ENCODE data around the gene ZNF839. TPM values are rescaled to one million over a fixed set of nuclear protein-coding genes. Genes with fewer than 3 reads are reported as not detected.

ZNF839 gene
- total RNA-seq, 3 donors from 2014 or later, result 8.5 to 16.8 (median 15.4) TPM

- intact Hi-C loops (cut with DNase I; ENCODE audit: low total_unique reads), result no loop called here
- Histone ChIP-seq H3K36me3 (no peaks in the 10 kb centered on the region), H3K4me1 (no peaks in the 10 kb centered on the region), H3K27me3 (no peaks in the 10 kb centered on the region), H3K4me3 (no peak overlapping the region), H3K27ac (no peak overlapping the region), H3K9me3 (no peaks in the 10 kb centered on the region)
- no peak for DNase-seq (ENCODE audit: low spot score in 2 of 2)
- TF ChIP-seq, protein P1, sequence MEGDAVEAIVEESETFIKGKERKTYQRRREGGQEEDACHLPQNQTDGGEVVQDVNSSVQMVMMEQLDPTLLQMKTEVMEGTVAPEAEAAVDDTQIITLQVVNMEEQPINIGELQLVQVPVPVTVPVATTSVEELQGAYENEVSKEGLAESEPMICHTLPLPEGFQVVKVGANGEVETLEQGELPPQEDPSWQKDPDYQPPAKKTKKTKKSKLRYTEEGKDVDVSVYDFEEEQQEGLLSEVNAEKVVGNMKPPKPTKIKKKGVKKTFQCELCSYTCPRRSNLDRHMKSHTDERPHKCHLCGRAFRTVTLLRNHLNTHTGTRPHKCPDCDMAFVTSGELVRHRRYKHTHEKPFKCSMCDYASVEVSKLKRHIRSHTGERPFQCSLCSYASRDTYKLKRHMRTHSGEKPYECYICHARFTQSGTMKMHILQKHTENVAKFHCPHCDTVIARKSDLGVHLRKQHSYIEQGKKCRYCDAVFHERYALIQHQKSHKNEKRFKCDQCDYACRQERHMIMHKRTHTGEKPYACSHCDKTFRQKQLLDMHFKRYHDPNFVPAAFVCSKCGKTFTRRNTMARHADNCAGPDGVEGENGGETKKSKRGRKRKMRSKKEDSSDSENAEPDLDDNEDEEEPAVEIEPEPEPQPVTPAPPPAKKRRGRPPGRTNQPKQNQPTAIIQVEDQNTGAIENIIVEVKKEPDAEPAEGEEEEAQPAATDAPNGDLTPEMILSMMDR (IDR thresholded peaks at IDR 0.05), result no peak
- no peak for TF ChIP-seq POLR2A (IDR thresholded peaks at IDR 0.05)
- no peak for TF ChIP-seq POLR2AphosphoS5 (IDR thresholded peaks at IDR 0.05)
Observed at GRCh38 chr14:102370305-102370809, 50.8 kb downstream of the ZNF839 start.

GRCh38 chr14:102371361-102371760 lies 51.8 kb downstream of the ZNF839 start:
- no peak overlapping the region for H3K4me3 ChIP-seq
- no peak for DNase-seq (ENCODE audit: low spot score in 2 of 2)
- no peaks in the 10 kb centered on the region for H3K4me1 ChIP-seq
- no peak overlapping the region for H3K27ac ChIP-seq
- H3K36me3 ChIP-seq, result no peaks in the 10 kb centered on the region
- intact Hi-C loops (cut with DNase I; ENCODE audit: low total_unique reads), result no loop called here
- no peaks in the 10 kb centered on the region for H3K27me3 ChIP-seq
- H3K9me3 ChIP-seq, result no peaks in the 10 kb centered on the region
- no peak for TF ChIP-seq POLR2AphosphoS5 (IDR thresholded peaks at IDR 0.05)
- TF ChIP-seq, protein P1 (IDR thresholded peaks at IDR 0.05), result no peak
- TF ChIP-seq POLR2A (IDR thresholded peaks at IDR 0.05), result no peak

- H3K27me3 ChIP-seq, result no peaks in the 10 kb centered on the region
- no peaks in the 10 kb centered on the region for H3K36me3 ChIP-seq
- no peak for DNase-seq (ENCODE audit: low spot score in 2 of 2)
- TF ChIP-seq POLR2A (IDR thresholded peaks at IDR 0.05) (no peak), POLR2AphosphoS5 (IDR thresholded peaks at IDR 0.05) (no peak)
- TF ChIP-seq, protein P1 (IDR thresholded peaks at IDR 0.05), result no peak
- no peak overlapping the region for H3K4me3 ChIP-seq
- intact Hi-C loops (cut with DNase I; ENCODE audit: low total_unique reads), result no loop called here
- H3K4me1 ChIP-seq, result no peaks in the 10 kb centered on the region
- no peak overlapping the region for H3K27ac ChIP-seq
- H3K9me3 ChIP-seq, result no peaks in the 10 kb centered on the region
Observed at GRCh38 chr14:102373110-102373509, 53.6 kb downstream of the ZNF839 start.

DNA sequence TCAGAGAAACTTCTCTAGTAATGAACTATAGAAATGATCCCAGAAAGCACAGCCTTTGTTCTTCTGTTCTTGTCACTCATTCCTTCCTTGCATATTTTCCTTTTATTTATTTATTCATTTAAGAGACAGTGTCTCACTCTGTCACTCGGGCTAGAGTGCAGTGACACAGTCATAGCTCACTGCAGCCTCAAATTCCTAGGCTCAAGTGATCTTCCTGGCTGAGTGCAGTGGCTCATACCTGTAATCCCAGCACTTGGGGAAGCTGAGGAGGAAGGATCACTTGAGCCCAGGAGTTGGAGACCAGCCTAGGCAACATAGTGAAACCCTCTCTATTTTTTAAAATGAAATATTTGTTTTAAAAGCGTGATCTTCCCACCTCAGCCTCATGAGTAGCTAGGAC lies 54.7 kb downstream of the ZNF839 start:
- Histone ChIP-seq H3K4me1 (no peaks in the 10 kb centered on the region), H3K27ac (no peak overlapping the region), H3K27me3 (no peaks in the 10 kb centered on the region), H3K9me3 (no peaks in the 10 kb centered on the region), H3K4me3 (no peak overlapping the region), H3K36me3 (no peaks in the 10 kb centered on the region)
- intact Hi-C loops (cut with DNase I; ENCODE audit: low total_unique reads), result no loop called here
- TF ChIP-seq POLR2A (IDR thresholded peaks at IDR 0.05) (no peak), POLR2AphosphoS5 (IDR thresholded peaks at IDR 0.05) (no peak)
- TF ChIP-seq, protein P1 (IDR thresholded peaks at IDR 0.05), result no peak
- no peak for DNase-seq (ENCODE audit: low spot score in 2 of 2)

DNA sequence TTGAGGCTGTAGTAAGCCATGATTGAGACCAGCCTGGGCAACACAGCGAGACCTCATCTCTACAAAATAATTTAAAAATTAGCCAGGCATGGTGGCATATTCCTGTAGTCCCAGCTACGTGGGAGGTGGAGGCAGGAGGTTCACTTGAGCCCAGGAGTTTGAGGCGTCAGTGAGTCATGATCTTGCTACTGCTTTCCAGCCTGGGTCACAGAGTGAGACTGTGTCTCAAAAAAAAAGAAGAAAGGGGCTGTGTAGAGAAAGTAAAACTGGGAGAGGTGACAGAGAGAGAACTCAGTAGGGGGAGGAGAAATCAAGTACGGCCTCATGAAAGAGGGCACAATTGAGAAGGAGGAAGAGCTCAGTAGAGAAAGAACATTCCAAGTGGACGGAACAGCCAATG lies 55.6 kb downstream of the ZNF839 start:
- TF ChIP-seq, protein P1 (IDR thresholded peaks at IDR 0.05), result no peak
- TF ChIP-seq POLR2AphosphoS5 (IDR thresholded peaks at IDR 0.05), result no peak
- TF ChIP-seq POLR2A (IDR thresholded peaks at IDR 0.05), result no peak
- intact Hi-C loops (cut with DNase I; ENCODE audit: low total_unique reads), result no loop called here
- no peaks in the 10 kb centered on the region for H3K36me3 ChIP-seq
- H3K4me1 ChIP-seq, result no peaks in the 10 kb centered on the region
- H3K4me3 ChIP-seq, result no peak overlapping the region
- no peaks in the 10 kb centered on the region for H3K9me3 ChIP-seq
- H3K27me3 ChIP-seq, result no peaks in the 10 kb centered on the region
- DNase-seq (ENCODE audit: low spot score in 2 of 2), result no peak
- no peak overlapping the region for H3K27ac ChIP-seq

Data from breast epithelium (tissue), 4 donors.